Loucy (cell line): Measurements from ENCODE around the gene NHSL2.

Experiments used
- EZH2phosphoT487 ChIP-seq: fragments of 200-600 bp; IDR thresholded peaks from 2 replicates; pipeline ENCODE4 v1.6.1; 2018; ENCODE audit warnings: antibody characterized with exemption, mild to moderate bottlenecking, moderate library complexity, borderline replicate concordance
- TF ChIP-seq, protein P1 (sequence below): fragments of 200-600 bp; sonication (generic); conservative IDR thresholded peaks from 2 replicates; pipeline ENCODE4 v1.5.1; 2014; ENCODE audit warnings: mild to moderate bottlenecking, antibody characterized with exemption, low read length

GRCh38 chrX:71910643-71910985, at the start of gene NHSL2:
- TF ChIP-seq, protein P1, sequence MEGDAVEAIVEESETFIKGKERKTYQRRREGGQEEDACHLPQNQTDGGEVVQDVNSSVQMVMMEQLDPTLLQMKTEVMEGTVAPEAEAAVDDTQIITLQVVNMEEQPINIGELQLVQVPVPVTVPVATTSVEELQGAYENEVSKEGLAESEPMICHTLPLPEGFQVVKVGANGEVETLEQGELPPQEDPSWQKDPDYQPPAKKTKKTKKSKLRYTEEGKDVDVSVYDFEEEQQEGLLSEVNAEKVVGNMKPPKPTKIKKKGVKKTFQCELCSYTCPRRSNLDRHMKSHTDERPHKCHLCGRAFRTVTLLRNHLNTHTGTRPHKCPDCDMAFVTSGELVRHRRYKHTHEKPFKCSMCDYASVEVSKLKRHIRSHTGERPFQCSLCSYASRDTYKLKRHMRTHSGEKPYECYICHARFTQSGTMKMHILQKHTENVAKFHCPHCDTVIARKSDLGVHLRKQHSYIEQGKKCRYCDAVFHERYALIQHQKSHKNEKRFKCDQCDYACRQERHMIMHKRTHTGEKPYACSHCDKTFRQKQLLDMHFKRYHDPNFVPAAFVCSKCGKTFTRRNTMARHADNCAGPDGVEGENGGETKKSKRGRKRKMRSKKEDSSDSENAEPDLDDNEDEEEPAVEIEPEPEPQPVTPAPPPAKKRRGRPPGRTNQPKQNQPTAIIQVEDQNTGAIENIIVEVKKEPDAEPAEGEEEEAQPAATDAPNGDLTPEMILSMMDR = no peak
- no peak for TF ChIP-seq EZH2phosphoT487
